Right ventricle myocardium inferior (tissue), 1 donor: Measurements from ENCODE around the gene ADARB2. TPM values are rescaled to one million over a fixed set of nuclear protein-coding genes. Genes with fewer than 3 reads are reported as not detected.
"Not testable (repeated sequence)": the region's sequence is repeated elsewhere in the genome, so short reads cannot be mapped to it uniquely, and the experiment has no call there.

Experiments used
- ATAC-seq: fragments of 200-7000 bp; cut with Tn5 transposase; one replicate; pipeline ENCODE4 v1.9.1; 2020; ENCODE audit warnings: mild to moderate bottlenecking, moderate library complexity
- DNase-seq: peaks from one replicate; pipeline ENCODE4 v3.0.0; 2021; ENCODE audit errors: missing footprints
- intact Hi-C: fragments of 100-400 bp; cut with DNase I; formaldehyde crosslinking; loops from one replicate; pipeline ENCODE4 v1.11.0; 2022
- total RNA-seq: library from RNA; stranded (reverse); fragmentation: NEBNext Ultra II Directional; extraction: Animal tissue kit (Norgen Biotek cat#: 25700); gene quantifications from one replicate; pipeline ENCODE4 v1.2.1, GENCODE V29; 2021
- donor health status: DM: no; HTN: yes; CAD: no; lungs with severe emphysema.

ADARB2 gene
- total RNA-seq, 1 donor from 2014 or later = 0.19 TPM

DNA sequence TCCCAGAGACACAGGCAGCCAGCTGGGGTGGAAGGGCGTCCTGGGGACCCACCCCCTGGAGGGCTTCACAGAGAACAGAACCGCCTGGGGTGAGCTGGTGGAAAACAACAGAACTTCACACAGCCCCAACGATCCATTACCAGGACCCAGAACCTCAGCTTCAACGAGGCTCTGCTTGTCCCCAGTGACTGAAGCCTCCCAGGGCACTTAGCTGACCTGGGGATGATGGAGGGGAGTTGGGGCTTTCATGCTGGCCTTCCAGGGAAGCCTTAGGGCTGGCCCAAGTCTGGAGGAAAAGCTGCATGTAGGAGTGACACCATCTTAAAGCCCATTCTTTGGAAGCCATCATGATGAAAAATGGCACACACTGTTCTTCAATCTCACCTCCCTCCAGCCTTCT is 381.0 kb downstream of the ADARB2 start:
- ATAC-seq (no peak), DNase-seq (no peak)
- intact Hi-C loops = no loop called here

GRCh38 chr10:1354809-1355710 is 382.3 kb downstream of the ADARB2 start:
- intact Hi-C loops = no loop called here
- DNase-seq (no peak), ATAC-seq (no peak)

GRCh38 chr10:1352296-1352695 is 385.0 kb downstream of the ADARB2 start:
- intact Hi-C loops, DNase-seq, ATAC-seq: not testable (repeated sequence)

GRCh38 chr10:1348773-1349050 is 388.6 kb downstream of the ADARB2 start:
- intact Hi-C loops = no loop called here
- DNase-seq (no peak), ATAC-seq (no peak)

GRCh38 chr10:1347962-1348772 is 389.2 kb downstream of the ADARB2 start:
- intact Hi-C loops = no loop called here
- DNase-seq = no peak
- ATAC-seq = no peak

GRCh38 chr10:1347525-1347924 is 389.8 kb downstream of the ADARB2 start:
- no peak for ATAC-seq
- intact Hi-C loops = no loop called here

DNA sequence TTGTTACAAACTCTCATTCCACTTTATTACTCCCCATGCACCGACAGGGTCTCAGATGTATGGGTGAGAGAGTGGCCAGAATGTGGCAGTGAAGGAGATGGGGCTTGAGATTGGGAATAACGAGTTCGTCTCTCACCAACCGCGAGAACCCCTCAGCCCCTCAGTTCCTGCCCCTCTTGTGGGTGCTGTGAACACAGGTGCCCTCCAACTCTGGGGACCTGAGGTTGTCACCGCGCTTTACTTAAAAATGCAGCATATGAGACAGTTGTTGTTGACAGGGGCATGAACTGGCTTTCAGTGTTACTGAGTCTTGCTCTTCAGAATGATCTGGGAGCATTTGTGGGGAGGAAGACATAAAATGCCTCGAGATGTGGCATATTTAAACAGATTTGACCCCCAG is 391.1 kb downstream of the ADARB2 start:
- intact Hi-C loops = no loop called here
- no peak for ATAC-seq
- no peak for DNase-seq

More at GRCh38 chr10:1347525-1347924, 389.8 kb downstream of the ADARB2 start:
- DNase-seq = no peak

DNA sequence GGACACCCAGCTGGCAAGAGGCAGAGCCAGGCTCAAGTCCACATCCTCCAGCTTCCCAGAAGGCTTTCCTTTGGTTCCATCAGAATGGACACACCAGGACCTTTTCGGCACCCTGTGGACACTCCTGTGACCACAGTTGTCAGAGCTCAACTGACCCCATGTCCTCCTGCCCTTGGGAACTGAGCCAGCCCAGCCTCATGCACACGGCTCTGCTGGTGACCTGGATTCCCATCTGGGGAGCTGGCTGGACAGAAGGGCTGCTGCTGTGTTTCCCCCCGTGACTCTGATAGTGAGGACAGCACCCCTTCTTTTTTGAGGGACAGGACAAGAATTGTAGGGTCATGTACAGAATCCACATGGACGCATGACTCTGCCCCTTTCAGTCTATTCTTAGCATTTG is 392.0 kb downstream of the ADARB2 start:
- ATAC-seq = no peak
- intact Hi-C loops = no loop called here
- DNase-seq = no peak

DNA sequence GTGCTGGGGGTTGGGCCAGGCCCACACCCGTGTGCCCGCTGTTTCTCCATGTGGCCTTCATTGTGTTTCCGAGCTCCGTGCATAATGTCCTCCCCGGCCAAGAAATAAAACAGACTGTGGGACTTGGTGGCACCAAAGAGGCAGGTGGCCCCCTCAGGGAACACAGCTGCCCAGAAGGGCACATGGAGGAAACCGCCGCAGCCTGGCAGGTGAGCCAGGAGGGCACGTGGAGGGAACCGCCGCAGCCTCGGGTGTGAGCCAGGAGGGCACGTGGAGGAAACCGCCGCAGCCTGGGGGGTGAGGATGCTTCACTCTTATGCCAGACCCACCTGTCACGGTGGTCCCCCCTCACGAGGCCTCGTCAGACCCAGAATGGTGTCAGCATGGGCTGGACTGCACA is 392.5 kb downstream of the ADARB2 start:
- DNase-seq (no peak), ATAC-seq (no peak)
- intact Hi-C loops = no loop called here

GRCh38 chr10:1344408-1344807 is 392.9 kb downstream of the ADARB2 start:
- DNase-seq (no peak), ATAC-seq (no peak)
- intact Hi-C loops = no loop called here

- no peak for DNase-seq
- no peak for ATAC-seq
- intact Hi-C loops = no loop called here
These were observed 394.1 kb downstream of the ADARB2 start for GRCh38 chr10:1343176-1343575.

GRCh38 chr10:1341052-1341451 is 396.3 kb downstream of the ADARB2 start:
- intact Hi-C loops, DNase-seq, ATAC-seq: not testable (repeated sequence)

GRCh38 chr10:1339396-1339795 is 397.9 kb downstream of the ADARB2 start:
- no peak for ATAC-seq
- no peak for DNase-seq
- intact Hi-C loops = no loop called here

DNA sequence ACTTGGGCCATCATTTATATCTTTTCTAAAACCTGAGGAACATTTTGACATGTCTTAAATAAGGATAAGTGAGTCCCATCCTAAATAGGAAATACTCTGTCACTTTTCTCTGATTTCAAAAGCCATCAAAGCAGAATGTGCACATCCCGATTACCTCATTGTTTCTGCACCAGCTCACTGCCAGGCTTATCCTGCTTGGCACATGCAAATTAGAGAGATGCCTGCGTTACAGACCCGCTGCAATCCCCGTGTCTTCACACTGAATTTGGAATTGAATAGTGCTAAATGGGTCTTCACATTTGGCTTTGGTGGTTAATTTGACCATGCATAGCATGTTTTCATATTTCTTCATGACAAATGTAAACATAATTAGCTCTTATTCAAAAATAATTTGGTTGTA is 401.7 kb downstream of the ADARB2 start:
- no peak for ATAC-seq
- no peak for DNase-seq
- intact Hi-C loops = no loop called here

- no peak for ATAC-seq
- intact Hi-C loops = no loop called here
- DNase-seq = no peak
These were observed 403.3 kb downstream of the ADARB2 start for GRCh38 chr10:1333981-1334380.

- ATAC-seq = no peak
- intact Hi-C loops = no loop called here
- DNase-seq = no peak
These were observed 405.8 kb downstream of the ADARB2 start for GRCh38 chr10:1331560-1331959.

DNA sequence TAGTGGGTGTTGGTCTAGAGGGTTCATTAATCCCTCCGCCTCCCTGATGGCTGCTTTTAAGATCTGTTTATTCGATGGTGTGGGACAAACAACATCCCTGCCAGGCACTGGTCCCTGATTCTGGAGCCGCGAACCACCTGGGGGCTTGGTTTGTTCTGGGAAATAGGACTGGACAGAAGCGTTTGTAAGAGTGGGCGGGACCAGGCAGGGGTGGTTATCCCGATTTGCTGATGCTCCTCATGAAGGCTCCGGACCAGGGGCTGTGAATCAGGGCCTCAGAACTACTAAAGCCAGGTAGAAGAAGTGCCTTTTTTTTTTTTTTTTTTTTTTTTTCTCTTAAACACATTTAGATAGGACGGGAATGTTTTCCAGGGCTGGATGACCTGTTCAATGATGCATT is 407.7 kb downstream of the ADARB2 start:
- ATAC-seq (no peak), DNase-seq (no peak)
- intact Hi-C loops = no loop called here

DNA sequence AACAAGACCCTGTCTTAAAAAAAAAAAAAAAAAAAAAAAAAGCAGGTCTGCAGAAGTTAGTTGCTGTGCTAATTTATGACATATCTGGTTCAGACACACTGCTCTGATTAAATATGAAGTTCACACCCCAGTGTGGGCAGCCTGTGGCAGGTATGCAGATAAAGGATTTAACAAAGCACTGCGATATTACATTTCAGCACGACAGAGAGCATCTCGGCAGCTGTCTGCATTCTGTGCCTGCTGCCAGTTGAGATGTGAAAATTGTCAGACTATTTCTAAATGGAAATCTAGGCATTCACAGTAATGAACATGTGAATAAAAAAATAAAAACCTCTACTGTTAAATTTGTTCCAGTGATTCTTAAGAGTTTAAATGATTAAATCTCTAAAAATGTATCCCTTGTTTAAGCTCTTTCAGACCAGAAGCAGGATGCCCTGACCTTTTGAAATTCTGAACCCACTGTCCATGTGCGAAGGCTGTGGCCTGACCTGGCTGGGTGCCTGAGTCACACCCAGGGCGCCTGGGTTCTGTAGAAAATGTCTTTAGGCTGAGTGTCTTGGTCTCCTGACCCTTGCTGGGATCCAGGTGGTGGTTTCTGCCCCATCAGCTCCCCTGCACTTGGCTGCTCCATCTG is 408.2 kb downstream of the ADARB2 start:
- intact Hi-C loops = no loop called here
- no peak for ATAC-seq

DNA sequence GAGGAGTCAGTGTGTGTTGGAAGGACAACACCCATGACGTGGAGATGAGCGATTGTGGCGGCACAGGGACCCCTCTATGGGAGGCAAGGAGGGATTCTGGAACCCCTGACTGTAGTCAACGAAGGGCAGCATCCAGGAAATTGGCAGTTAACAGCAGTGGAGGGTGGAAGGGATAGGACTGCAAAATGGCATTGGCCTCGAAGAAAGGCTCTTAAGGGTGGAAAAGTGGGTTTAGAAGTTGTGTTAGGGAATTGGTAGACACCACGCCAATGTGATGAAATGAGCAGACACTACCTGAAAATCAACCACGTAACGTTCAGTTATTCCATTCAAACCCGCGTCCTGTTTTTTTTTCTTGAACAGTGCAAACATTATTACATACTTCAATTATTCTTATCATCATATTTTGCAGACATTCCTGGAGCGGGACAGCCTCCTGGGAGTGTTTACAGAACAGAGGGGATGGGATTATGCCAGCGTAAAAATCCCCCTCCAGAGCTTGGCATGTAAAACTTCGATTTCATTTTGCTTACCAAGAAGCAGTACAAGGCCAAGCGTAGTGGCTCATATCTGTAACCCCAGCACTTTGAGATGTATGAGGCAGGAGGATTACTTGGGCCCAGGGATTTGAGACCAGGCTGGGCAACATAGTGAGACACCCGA is 409.0 kb downstream of the ADARB2 start:
- ATAC-seq (no peak), DNase-seq (no peak)
- intact Hi-C loops = no loop called here

More for the DNA sequence above, 408.2 kb downstream of the ADARB2 start:
- no peak for DNase-seq
